Lower leg skin (tissue), 4 donors: Measurements from ENCODE around the gene TALDO1. TPM values are rescaled to one million over a fixed set of nuclear protein-coding genes. Genes with fewer than 3 reads are reported as not detected.

ENCODE experiments used
- DNase-seq, 2 donors: peaks; one replicate each; pipeline ENCODE4 v3.0.0-alpha.2; 2019; ENCODE audit warnings: low spot score in 2 of 2
- H3K4me3 ChIP-seq: fragments of 200-600 bp; sonication (generic); 2 replicates; pipeline ENCODE4 v1.5.1; 2017; ENCODE audit warnings: mild to moderate bottlenecking, low read depth; ENCODE audit not compliant: poor library complexity, severe bottlenecking
- CTCF ChIP-seq, 3 donors: fragments of 450-650 bp; IDR thresholded peaks; one replicate each; pipeline ENCODE4 v1.5.1; 2016; ENCODE audit warnings: antibody characterized with exemption in 3 of 3, mild to moderate bottlenecking in 3 of 3, moderate library complexity in 2 of 3
- POLR2A ChIP-seq, 2 donors: fragments of 450-650 bp; IDR thresholded peaks; one replicate each; pipeline ENCODE4 v1.6.1; 2016 to 2017; ENCODE audit warnings: antibody characterized with exemption in 2 of 2, mild to moderate bottlenecking in 1 of 2, moderate library complexity in 1 of 2
- WGBS, 2 donors: methylation state at CpG; one replicate each; pipeline ENCODE4 v1.1.5; 2018; 5-methylcytosine and 5-hydroxymethylcytosine counted together
- intact Hi-C: fragments of 100-400 bp; cut with DNase I; formaldehyde crosslinking; loops from one replicate; pipeline ENCODE4 v1.15.0; 2023; ENCODE audit warnings: low total_unique reads
- total RNA-seq, 4 donors: library from RNA; depleted of rRNA; stranded (reverse); fragments of >200 nt; gene quantifications; one replicate each; pipeline ENCODE4 v1.1.0, GENCODE V29; 2016

TALDO1 gene
- total RNA-seq, 4 donors from 2014 or later: 167 to 249 (median 183) TPM

DNA sequence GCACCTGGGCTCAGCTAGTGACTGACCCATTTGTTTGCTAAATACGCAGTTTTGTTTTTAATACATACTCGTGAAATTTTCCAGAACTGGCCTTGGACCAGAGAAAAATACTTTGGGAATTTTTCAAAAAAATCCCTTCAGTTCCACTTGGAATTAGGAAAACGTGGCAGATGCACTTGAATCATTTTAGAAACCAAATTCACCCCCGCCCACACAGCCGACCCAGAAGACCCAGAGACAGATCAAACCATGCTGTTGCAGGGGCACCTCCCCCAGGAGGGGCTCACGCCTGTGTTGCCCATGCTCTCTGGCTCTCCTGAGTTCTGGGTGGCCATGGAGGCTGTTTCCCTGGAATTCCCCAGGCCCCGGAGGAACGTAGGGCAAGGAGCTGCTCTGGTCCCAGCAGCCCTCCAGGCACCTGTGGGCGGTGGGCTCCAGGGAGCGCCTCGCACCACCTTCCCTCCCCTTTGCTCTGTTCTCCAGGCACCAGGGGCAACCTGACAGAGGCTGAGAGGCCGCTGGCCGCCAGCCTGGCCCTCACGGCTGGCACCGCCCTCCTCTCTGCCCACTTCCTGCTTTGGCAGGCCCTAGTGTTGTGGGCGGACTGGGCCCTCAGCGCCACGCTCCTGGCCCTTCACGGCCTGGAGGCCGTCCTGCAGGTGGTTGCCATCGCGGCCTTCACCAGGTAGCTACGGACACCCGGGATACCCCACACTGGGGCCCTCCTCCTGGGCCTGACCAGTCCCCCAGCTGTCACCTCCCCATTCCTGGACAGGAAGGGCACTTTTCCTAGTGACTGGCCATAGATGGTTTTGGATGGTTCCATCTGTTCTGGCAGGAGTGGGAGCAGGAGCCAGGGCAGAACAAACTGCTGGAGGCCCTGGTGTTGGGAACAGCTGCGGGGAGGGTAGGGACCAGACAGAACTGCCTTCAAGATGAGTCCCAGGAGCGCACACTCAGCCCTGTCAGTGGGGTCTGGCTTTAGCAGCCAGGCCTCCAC lies 44.5 kb upstream of the TALDO1 start:
- 52 to 60% methylated on average over 12 to 26 of the region's 26 CpGs for WGBS, 2 donors
- H3K4me3 ChIP-seq: no peak overlapping the region
- DNase-seq: no peak
- intact Hi-C loops: no loop called here
- TF ChIP-seq POLR2A (IDR thresholded peaks at IDR 0.05): no peak
- no peak for TF ChIP-seq CTCF (IDR thresholded peaks at IDR 0.05)

GRCh38 chr11:703506-703905 lies 43.8 kb upstream of the TALDO1 start:
- intact Hi-C loops: no loop called here
- H3K4me3 ChIP-seq: no peak overlapping the region
- 89 to 92% methylated on average over 9 of the region's 9 CpGs for WGBS, 2 donors
- TF ChIP-seq POLR2A (IDR thresholded peaks at IDR 0.05) (no peak), CTCF (IDR thresholded peaks at IDR 0.05) (no peak)
- DNase-seq: no peak

DNA sequence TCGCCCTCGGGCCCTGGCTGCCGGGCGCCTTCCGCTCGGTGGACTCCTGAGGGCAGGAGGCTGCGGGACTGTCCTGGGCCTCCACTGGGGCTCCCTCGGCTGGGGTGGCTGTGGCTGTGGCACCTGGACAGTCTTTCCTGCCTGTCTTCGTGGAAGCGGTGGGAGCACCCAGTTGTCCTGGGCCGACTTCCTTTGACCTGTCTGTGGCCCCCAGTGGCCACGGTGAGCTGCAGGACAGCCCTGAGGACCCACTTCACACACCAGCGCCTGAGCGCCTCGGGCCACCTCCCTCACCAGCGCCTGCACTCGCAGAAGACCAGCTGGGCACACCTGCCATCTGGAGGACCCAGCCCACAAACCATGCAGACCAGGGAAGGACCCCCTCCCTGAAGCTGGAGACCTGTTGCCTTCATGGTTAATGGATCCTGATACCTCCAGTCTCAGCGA lies 43.0 kb upstream of the TALDO1 start:
- no peak overlapping the region for H3K4me3 ChIP-seq
- 85 to 89% methylated on average over 17 to 18 of the region's 18 CpGs for WGBS, 2 donors
- intact Hi-C loops: no loop called here
- no peak for TF ChIP-seq POLR2A (IDR thresholded peaks at IDR 0.05)
- no peak for TF ChIP-seq CTCF (IDR thresholded peaks at IDR 0.05)
- DNase-seq: no peak

- no peak for DNase-seq
- WGBS, 2 donors: 46 to 55% methylated on average over 20 to 26 of the region's 27 CpGs
- H3K4me3 ChIP-seq: no peak overlapping the region
- intact Hi-C loops: no loop called here
- TF ChIP-seq CTCF (IDR thresholded peaks at IDR 0.05): peak in 1 of 3 donors; percentile 16
- TF ChIP-seq POLR2A (IDR thresholded peaks at IDR 0.05): no peak
Observed at GRCh38 chr11:704781-705645, 42.3 kb upstream of the TALDO1 start.

DNA sequence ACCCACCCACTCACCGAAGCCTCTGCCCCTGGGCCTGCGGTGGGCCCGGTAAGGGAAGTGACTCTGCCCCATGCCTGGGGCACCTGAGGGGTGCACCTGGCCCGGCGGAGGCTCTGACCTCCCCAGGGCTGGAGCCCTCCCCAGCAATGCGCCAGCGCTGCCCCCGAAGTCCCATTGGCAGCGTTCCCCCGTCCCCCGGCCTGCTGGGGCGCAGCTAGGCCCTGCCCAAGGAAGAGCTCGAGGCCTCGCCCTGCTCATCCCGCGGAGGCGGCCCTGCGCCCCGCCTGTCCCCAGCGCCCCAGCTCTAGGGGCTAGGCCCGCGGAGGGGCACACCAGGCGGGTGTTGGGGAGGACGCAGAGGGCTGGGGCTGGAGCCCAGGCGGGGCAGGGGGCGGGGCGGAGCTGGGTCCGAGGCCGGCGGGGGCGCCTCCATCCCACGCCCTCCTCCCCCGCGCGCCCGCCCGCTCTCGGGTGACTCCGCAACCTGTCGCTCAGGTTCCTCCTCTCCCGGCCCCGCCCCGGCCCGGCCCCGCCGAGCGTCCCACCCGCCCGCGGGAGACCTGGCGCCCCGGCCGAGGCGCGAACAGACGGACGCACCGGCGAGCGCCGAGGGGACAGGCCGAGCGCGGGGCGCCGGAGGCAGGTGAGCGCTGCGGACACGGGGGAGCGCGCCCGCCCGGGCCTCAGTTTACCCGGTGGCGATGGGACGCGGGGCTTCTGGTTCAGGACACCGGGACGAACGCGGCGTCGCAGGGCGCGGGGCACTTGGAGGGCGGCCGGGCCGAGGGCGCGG lies 41.4 kb upstream of the TALDO1 start, which contains the start of gene EPS8L2:
TSS of gene EPS8L2 (plus strand) at position 586 of the 793 bp plus-strand sequence. CDS start 3,177 bp downstream, outside the sequence.
- intact Hi-C loops: no loop called here
- DNase-seq: no peak
- TF ChIP-seq CTCF (IDR thresholded peaks at IDR 0.05): no peak
- no peak for TF ChIP-seq POLR2A (IDR thresholded peaks at IDR 0.05)
- 3 to 7% methylated on average over 29 to 50 of the region's 90 CpGs for WGBS, 2 donors
- H3K4me3 ChIP-seq: peak within 1 kb of the TSS; percentile 44
